LNCaP clone FGC (cell line): ENCODE data around the gene GPBP1L1.

Experiments
- DNase-seq: peaks from one replicate; pipeline ENCODE4 v3.0.0-alpha.2; 2011; ENCODE audit warnings: low read depth
- H3K4me3 ChIP-seq: 2 replicates; pipeline ENCODE4 v1.5.1; 2011; ENCODE audit warnings: mild to moderate bottlenecking, low read depth, low read length, control low read depth
- TF ChIP-seq, protein P1 (sequence below): IDR thresholded peaks from 2 replicates; pipeline ENCODE4 v1.5.1; 2012; ENCODE audit warnings: mild to moderate bottlenecking; ENCODE audit not compliant: control insufficient read depth, insufficient read depth; ENCODE audit errors: extremely low read depth

Gene GPBP1L1

DNA sequence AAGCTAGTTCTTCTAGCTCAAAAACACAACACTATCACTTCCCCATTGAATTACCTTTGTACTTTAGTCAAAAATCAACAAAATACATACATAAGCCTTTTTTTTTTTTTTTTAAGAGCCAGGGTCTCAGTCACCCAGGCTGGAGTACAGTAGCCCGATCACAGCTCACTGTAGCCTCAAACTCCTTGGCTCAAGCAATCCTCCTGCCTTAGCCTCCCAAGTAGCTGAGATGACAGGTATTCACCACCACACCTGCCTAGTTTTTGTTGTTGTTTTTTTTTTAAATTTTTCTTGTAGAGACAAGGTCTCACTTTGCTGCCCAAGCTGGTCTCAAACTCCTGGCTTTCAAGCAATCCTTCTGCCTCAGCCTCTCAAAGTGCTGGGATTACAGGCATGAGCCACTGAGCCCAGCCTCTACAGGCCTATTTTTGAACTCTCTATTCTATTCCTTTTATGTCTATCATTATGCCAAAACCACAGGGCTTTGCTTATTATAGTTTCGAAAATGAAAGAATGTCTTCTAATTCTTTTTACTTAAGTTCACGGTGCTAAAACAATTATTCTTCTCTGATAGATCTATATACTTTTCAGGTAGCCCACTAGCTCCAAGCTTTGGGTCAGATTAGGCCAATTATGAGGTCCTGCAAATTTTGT lies 29.6 kb downstream of the GPBP1L1 start:
- no peak overlapping the region for H3K4me3 ChIP-seq
- no peak for DNase-seq
- TF ChIP-seq, protein P1, sequence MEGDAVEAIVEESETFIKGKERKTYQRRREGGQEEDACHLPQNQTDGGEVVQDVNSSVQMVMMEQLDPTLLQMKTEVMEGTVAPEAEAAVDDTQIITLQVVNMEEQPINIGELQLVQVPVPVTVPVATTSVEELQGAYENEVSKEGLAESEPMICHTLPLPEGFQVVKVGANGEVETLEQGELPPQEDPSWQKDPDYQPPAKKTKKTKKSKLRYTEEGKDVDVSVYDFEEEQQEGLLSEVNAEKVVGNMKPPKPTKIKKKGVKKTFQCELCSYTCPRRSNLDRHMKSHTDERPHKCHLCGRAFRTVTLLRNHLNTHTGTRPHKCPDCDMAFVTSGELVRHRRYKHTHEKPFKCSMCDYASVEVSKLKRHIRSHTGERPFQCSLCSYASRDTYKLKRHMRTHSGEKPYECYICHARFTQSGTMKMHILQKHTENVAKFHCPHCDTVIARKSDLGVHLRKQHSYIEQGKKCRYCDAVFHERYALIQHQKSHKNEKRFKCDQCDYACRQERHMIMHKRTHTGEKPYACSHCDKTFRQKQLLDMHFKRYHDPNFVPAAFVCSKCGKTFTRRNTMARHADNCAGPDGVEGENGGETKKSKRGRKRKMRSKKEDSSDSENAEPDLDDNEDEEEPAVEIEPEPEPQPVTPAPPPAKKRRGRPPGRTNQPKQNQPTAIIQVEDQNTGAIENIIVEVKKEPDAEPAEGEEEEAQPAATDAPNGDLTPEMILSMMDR, result no peak

DNA sequence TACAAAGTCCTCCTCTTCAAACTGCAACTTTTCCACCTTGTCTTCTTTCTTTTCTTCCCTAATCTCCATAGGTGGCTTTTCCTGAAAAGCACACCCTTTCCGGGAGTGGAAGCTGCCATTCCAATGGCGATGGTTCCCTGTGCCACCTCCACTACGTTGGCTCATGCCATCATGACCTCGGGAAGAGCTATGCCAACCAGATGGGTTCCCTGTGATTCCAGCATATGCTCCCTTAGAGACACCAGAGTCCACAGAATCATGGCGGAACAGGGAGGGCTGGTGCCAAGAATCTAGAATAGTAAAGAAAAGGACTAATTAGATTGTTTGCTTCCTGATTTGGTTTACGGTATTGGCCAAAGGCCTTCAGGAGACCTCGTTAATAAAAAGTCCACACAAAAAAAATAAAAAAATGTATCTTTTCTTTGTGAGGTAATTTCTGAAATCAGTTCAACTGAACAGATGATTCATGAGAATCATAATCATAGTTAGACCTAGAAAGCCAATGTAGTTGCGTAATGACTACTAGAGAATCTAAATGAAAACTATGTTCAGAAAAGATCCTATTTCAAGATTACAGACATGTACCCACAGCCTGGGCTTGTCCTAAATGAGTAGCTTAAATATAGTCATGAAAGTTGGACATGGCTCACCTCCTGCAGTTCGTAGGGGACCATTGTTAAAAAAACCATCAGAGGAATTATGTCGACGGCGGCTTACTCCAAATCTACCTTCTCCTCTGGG lies 31.6 kb downstream of the GPBP1L1 start:
- TF ChIP-seq, protein P1, result no peak
- no peak for DNase-seq
- no peak overlapping the region for H3K4me3 ChIP-seq

DNA sequence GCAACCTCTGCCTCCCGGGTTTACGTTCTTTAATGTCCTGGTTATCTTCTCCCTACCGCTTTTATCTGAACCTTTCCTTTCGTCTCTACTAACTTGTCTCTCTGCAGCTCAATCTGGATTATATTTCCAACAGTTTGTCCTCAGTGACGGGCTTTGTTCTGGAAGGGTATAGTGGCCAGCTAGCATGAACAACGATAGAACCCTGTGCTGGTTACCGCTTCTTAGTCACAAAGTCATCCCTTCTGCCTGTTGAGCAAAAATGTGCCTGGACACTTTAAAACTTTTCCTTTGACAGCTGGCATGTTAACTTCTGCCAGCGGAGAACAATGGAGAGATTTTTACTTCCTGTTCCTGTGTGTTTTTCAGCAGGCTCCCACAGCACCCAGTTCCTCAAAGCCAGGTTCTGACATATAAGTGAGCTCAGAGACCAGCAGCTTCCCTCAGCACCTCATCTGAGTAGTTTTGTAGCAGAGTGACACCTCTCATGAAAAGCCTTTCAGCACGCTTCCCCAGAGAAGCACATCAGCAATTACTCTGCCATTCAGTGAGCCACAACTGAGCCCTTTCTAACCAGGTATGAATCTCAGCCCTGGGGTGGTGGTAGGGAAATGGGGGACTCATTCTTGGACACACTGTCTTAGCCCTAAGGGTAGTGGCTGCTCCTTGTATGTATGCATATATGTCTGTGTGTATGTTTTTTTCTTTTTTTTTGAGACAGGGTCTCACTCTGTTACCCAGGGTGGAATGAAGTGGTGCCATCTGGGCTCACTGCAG lies 38.9 kb downstream of the GPBP1L1 start:
- TF ChIP-seq, protein P1, result no peak
- no peak overlapping the region for H3K4me3 ChIP-seq
- no peak for DNase-seq

DNA sequence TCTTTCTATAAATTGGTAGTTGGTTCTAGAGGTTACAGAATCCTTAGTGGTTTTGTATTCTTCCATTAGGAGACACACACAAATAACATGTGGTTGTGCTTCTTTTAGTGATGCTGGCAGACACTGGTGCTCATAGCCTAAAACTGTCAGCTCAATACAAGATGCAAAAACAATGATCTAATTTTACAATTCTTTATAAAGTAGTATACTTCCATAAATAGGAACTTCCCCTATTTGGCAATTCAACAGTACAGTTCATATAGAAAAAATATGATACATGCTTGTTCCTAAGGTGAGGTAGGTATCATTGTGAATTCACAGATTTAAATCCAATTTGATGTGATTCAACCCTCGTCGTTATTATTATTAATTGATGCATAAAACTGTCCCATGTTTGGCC lies 41.7 kb downstream of the GPBP1L1 start:
- H3K4me3 ChIP-seq, result no peak overlapping the region
- DNase-seq, result no peak
- TF ChIP-seq, protein P1, result no peak

DNA sequence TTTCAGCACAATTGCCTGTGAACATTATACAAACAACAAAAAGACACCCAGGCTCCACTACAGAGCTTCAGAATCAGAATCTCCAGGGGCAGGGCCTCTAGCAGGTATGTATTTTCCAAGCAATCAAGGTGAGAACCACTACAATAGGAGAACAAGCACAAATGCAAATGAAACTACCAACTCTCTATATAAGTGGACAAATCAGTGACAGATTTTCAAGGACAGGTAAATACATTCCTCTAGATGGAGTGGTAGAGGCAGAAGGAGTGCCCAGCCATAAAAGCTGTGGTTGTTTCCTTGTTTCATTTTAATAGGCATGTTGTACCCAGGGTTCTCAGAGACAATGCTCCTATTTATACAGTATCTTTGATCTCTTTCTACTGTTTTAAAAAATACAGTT lies 42.4 kb downstream of the GPBP1L1 start:
- DNase-seq, result peak; percentile 57
- TF ChIP-seq, protein P1, result peak; percentile 70
- no peak overlapping the region for H3K4me3 ChIP-seq

DNA sequence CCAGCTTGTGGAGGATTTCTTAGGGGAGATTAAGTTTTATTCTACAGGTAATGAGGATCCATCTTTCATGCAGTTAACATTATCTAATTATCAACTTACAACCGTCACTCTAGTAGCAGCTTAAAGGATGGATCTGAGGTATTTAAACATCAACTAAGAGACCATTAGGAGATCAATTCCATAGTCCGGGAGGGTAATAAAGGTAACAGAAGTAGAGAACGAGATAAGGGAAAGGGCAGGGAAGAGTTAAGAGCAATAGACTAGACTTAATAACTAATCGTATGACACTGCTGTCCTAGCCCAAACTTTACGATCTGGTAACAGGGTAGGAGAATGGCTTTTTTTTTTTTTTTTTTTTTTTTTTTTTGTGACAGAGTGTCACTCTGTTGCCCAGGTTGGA lies 43.0 kb downstream of the GPBP1L1 start:
- TF ChIP-seq, protein P1, result no peak
- DNase-seq, result no peak
- H3K4me3 ChIP-seq, result no peak overlapping the region
